Keratinocyte (primary cell): Measurements from ENCODE around the gene SLC26A9.

Experiments
- CTCF ChIP-seq, 3 experiments: IDR thresholded peaks in 1 of 3; conservative IDR thresholded peaks in 1 of 3; optimal IDR thresholded peaks in 1 of 3; 2 replicates in 2 of 3; 3 replicates in 1 of 3; pipeline versions ENCODE3 to v1.5.1; 2011; ENCODE audit warnings: low read length in 3 of 3, mild to moderate bottlenecking in 3 of 3, moderate library complexity in 2 of 3, control low read depth in 1 of 3, inconsistent platforms in 1 of 3; ENCODE audit not compliant: insufficient read depth in 2 of 3; ENCODE audit errors: extremely low read depth in 1 of 3
- EZH2 ChIP-seq: IDR thresholded peaks from one replicate; pipeline ENCODE4 v1.6.1; 2012; ENCODE audit warnings: inconsistent platforms, mild to moderate bottlenecking, low read length, moderate library complexity

- TF ChIP-seq CTCF (optimal IDR thresholded peaks at IDR 0.05 in 1 of 3, IDR thresholded peaks at IDR 0.05 in 1 of 3, conservative IDR thresholded peaks at IDR 0.05 in 1 of 3; ENCODE audit: extremely low read depth in 1 of 3, insufficient read depth in 2 of 3, low read length in 3 of 3) (no peak), EZH2 (no peak)
Observed at GRCh38 chr1:205917466-205918238, 25.6 kb downstream of the SLC26A9 start.
